Tracheal epithelial cell (primary cell): ENCODE measurements around the gene HES7. TPM values are rescaled to one million over a fixed set of nuclear protein-coding genes. Genes with fewer than 3 reads are reported as not detected.

Experiments used
- total RNA-seq: library from RNA; depleted of rRNA; stranded (reverse); fragments of >200 nt; gene quantifications from 2 replicates; pipeline ENCODE4 v1.2.1, GENCODE V29; 2014

HES7 gene
- total RNA-seq = 1.2 and 1.5 TPM in 2 replicates

GRCh38 chr17:8123695-8124349 lies at the start of gene HES7:
Gene HES7, minus strand, starts transcription at chr17:8124106. Its CDS starts 22 bp downstream, at chr17:8124084.

GRCh38 chr17:8162233-8162996 lies 38.5 kb upstream of the HES7 start, which contains the start of gene VAMP2:
Gene VAMP2, minus strand, starts transcription at chr17:8162948. Its CDS starts 69 bp downstream, at chr17:8162879.

GRCh38 chr17:8152112-8152775 lies 28.3 kb upstream of the HES7 start, which contains the start of gene PER1:
Gene PER1, minus strand, starts transcription at chr17:8152404. Its CDS starts 1,698 bp downstream, at chr17:8150706.

GRCh38 chr17:8117980-8118768 lies 5.7 kb downstream of the HES7 start, which contains the start of gene ALOXE3:
Gene ALOXE3, minus strand, starts transcription at chr17:8118514. Its CDS starts 524 bp downstream, at chr17:8117990.

GRCh38 chr17:8087075-8087951 lies 36.6 kb downstream of the HES7 start, which contains the start of gene ALOX12B:
Gene ALOX12B, minus strand, starts transcription at chr17:8087716. Its CDS starts 274 bp downstream, at chr17:8087442.

Other genes with a start within 250 kb of the HES7 start
- gene CHD3, start 235.3 kb downstream of the HES7 start, total RNA-seq = 32.2 and 63.9 TPM in 2 replicates
- 20.5 and 22.8 TPM in 2 replicates for gene RNF227, start 207.8 kb downstream of the HES7 start, total RNA-seq
- gene KCNAB3, start 194.2 kb downstream of the HES7 start, total RNA-seq = under 0.01 TPM in 1 of 2 replicates, not detected in the other
- gene TRAPPC1, start 192.2 kb downstream of the HES7 start, total RNA-seq = 23.2 and 33.0 TPM in 2 replicates
- 7.0 and 14.5 TPM in 2 replicates for gene CNTROB, start 191.9 kb downstream of the HES7 start, total RNA-seq
- gene GUCY2D, start 121.5 kb downstream of the HES7 start, total RNA-seq = not detected in 2 replicates
- gene ALOX15B, start 85.0 kb downstream of the HES7 start, total RNA-seq = 53.3 and 97.1 TPM in 2 replicates
- 1.2 TPM in 1 of 2 replicates, not detected in the other for gene ALOX12B, start 36.4 kb downstream of the HES7 start, total RNA-seq
- 0.85 and 1.4 TPM in 2 replicates for gene ALOXE3, start 5.6 kb downstream of the HES7 start, total RNA-seq
- gene PER1, start 28.3 kb upstream of the HES7 start, total RNA-seq = 13.7 and 25.4 TPM in 2 replicates
- 3.4 and 3.9 TPM in 2 replicates for gene VAMP2, start 38.8 kb upstream of the HES7 start, total RNA-seq
- 17.6 and 24.7 TPM in 2 replicates for gene TMEM107, start 52.3 kb upstream of the HES7 start, total RNA-seq
- gene BORCS6, start 66.1 kb upstream of the HES7 start, total RNA-seq = 9.6 and 11.6 TPM in 2 replicates
- 2.3 and 3.1 TPM in 2 replicates for gene AURKB, start 86.5 kb upstream of the HES7 start, total RNA-seq
- gene CTC1, start 124.0 kb upstream of the HES7 start, total RNA-seq = 2.6 and 6.3 TPM in 2 replicates
- gene PFAS, start 125.2 kb upstream of the HES7 start, total RNA-seq = 12.4 and 17.8 TPM in 2 replicates
- 7.2 and 10.2 TPM in 2 replicates for gene RANGRF, start 164.6 kb upstream of the HES7 start, total RNA-seq
- gene SLC25A35, start 171.3 kb upstream of the HES7 start, total RNA-seq = 0.21 and 0.24 TPM in 2 replicates
- gene ARHGEF15, start 186.1 kb upstream of the HES7 start, total RNA-seq = under 0.01 TPM in 1 of 2 replicates, not detected in the other
- gene ODF4, start 215.7 kb upstream of the HES7 start, total RNA-seq = not detected in 2 replicates